Hepatic stellate cell (primary cell): ENCODE measurements around the gene BCL2L2.

Experiments used
- DNase-seq: peaks from one replicate; pipeline ENCODE4 v3.0.0; 2011; ENCODE audit warnings: low spot score

Gene BCL2L2

GRCh38 chr14:23299986-23300686 lies 6.5 kb upstream of the BCL2L2 start:
- DNase-seq = no peak

GRCh38 chr14:23300687-23301223 lies 5.9 kb upstream of the BCL2L2 start:
- peak; percentile 24 for DNase-seq

GRCh38 chr14:23301288-23301968 lies 5.2 kb upstream of the BCL2L2 start:
- DNase-seq = peak; percentile 99

GRCh38 chr14:23301969-23302289 lies 4.7 kb upstream of the BCL2L2 start:
- DNase-seq = no peak

GRCh38 chr14:23302290-23303225 lies 4.1 kb upstream of the BCL2L2 start, which contains the start of gene PPP1R3E:
PPP1R3E (minus strand) TSS chr14:23302859; CDS start chr14:23302576, 283 bp downstream.
- peak; percentile 37 for DNase-seq

GRCh38 chr14:23307146-23307530 lies 505 bp downstream of the BCL2L2 start:
- no peak for DNase-seq

GRCh38 chr14:23307687-23308644 lies 1.3 kb downstream of the BCL2L2 start:
- DNase-seq = no peak

GRCh38 chr14:23308721-23309445 lies 2.2 kb downstream of the BCL2L2 start:
- DNase-seq = no peak

- no peak for DNase-seq
These were observed 3.9 kb downstream of the BCL2L2 start for GRCh38 chr14:23310546-23310945.

GRCh38 chr14:23316300-23316699 lies 9.7 kb downstream of the BCL2L2 start:
- DNase-seq = no peak

- no peak for DNase-seq
These were observed 13.3 kb downstream of the BCL2L2 start for GRCh38 chr14:23319746-23320583.

- peak; percentile 97 for DNase-seq
These were observed 14.2 kb downstream of the BCL2L2 start, which contains the start of gene PABPN1 for GRCh38 chr14:23320584-23321571. PABPN1 (plus strand) TSS chr14:23321457; CDS start chr14:23321470, 13 bp downstream.

- DNase-seq = peak; percentile 60
These were observed 15.2 kb downstream of the BCL2L2 start for GRCh38 chr14:23321572-23322547.

- no peak for DNase-seq
These were observed 16.2 kb downstream of the BCL2L2 start for GRCh38 chr14:23322568-23323517.

GRCh38 chr14:23323838-23324454 lies 17.3 kb downstream of the BCL2L2 start:
- no peak for DNase-seq
